Common myeloid progenitor, CD34-positive (primary cell): ENCODE measurements around the gene WWOX.

Source experiments
- CTCF ChIA-PET: fragments of 350-600 bp; sonication (Branson Sonifier 250); formaldehyde crosslinking; loops from one replicate; lab custom pipeline; 2021; ENCODE audit warnings: antibody characterized with exemption; lab: Charles Lee
- POLR2A ChIA-PET: fragments of 350-600 bp; sonication (Branson Sonifier 250); formaldehyde crosslinking; loops from one replicate; lab custom pipeline; 2021; ENCODE audit warnings: antibody characterized with exemption; lab: Charles Lee
- DNase-seq, 3 donors: peaks; one replicate each; pipeline versions ENCODE4 v3.0.0 to v3.0.0-alpha.2; 2013
- H3K27ac ChIP-seq, 2 experiments: 1 replicate in 1 of 2; 2 replicates in 1 of 2; pipeline ENCODE4 v1.7.0; 2013; ENCODE audit warnings: inconsistent platforms in 2 of 2, low read length in 2 of 2, mild to moderate bottlenecking in 2 of 2, low read depth in 1 of 2, moderate library complexity in 1 of 2; ENCODE audit not compliant: severe bottlenecking in 2 of 2, insufficient read depth in 1 of 2, poor library complexity in 1 of 2
- H3K27me3 ChIP-seq, 5 experiments: replicated peaks in 2 of 5; 1 replicate in 3 of 5; 2 replicates in 2 of 5; pipeline versions ENCODE4 v1.6.1 to v1.7.0; 2013; ENCODE audit warnings: low read length in 4 of 5, mild to moderate bottlenecking in 2 of 5, moderate library complexity in 2 of 5, inconsistent platforms in 1 of 5; ENCODE audit not compliant: insufficient read depth in 5 of 5, control insufficient read depth in 4 of 5
- H3K36me3 ChIP-seq, 4 experiments: 1 replicate in 2 of 4; 2 replicates in 2 of 4; pipeline versions ENCODE4 v1.6.1 to v1.7.0; 2013; ENCODE audit warnings: low read length in 3 of 4, control low read depth in 1 of 4, mild to moderate bottlenecking in 1 of 4; ENCODE audit not compliant: control insufficient read depth in 4 of 4, insufficient read depth in 4 of 4
- H3K4me1 ChIP-seq, 4 experiments: 1 replicate in 3 of 4; 2 replicates in 1 of 4; pipeline versions ENCODE4 v1.6.1 to v1.7.1; 2013; ENCODE audit warnings: low read length in 3 of 4, mild to moderate bottlenecking in 3 of 4, control low read depth in 1 of 4, inconsistent platforms in 1 of 4, moderate library complexity in 1 of 4; ENCODE audit not compliant: control insufficient read depth in 4 of 4, insufficient read depth in 4 of 4; ENCODE audit errors: control extremely low read depth in 1 of 4
- H3K4me3 ChIP-seq, 7 experiments: 1 replicate in 4 of 7; 2 replicates in 3 of 7; pipeline versions ENCODE4 v1.5.1 to v1.7.0; 2013; ENCODE audit warnings: mild to moderate bottlenecking in 7 of 7, low read length in 6 of 7, moderate library complexity in 6 of 7, inconsistent platforms in 2 of 7, low read depth in 2 of 7, control low read depth in 1 of 7; ENCODE audit not compliant: insufficient read depth in 4 of 7, control insufficient read depth in 1 of 7; ENCODE audit errors: extremely low read depth in 1 of 7
- H3K9me3 ChIP-seq, 5 experiments: 1 replicate in 4 of 5; 2 replicates in 1 of 5; pipeline versions ENCODE4 v1.6.1 to v1.7.1; 2013; ENCODE audit warnings: low read length in 4 of 5, mild to moderate bottlenecking in 2 of 5, inconsistent platforms in 1 of 5, low read depth in 1 of 5, moderate library complexity in 1 of 5; ENCODE audit not compliant: control insufficient read depth in 4 of 5, insufficient read depth in 2 of 5; ENCODE audit errors: control extremely low read depth in 1 of 5
- WGBS: methylation state at CpG from one replicate; pipeline ENCODE4 v1.1.5; 2013; ENCODE audit not compliant: insufficient coverage; 5-methylcytosine and 5-hydroxymethylcytosine counted together

WWOX gene

DNA sequence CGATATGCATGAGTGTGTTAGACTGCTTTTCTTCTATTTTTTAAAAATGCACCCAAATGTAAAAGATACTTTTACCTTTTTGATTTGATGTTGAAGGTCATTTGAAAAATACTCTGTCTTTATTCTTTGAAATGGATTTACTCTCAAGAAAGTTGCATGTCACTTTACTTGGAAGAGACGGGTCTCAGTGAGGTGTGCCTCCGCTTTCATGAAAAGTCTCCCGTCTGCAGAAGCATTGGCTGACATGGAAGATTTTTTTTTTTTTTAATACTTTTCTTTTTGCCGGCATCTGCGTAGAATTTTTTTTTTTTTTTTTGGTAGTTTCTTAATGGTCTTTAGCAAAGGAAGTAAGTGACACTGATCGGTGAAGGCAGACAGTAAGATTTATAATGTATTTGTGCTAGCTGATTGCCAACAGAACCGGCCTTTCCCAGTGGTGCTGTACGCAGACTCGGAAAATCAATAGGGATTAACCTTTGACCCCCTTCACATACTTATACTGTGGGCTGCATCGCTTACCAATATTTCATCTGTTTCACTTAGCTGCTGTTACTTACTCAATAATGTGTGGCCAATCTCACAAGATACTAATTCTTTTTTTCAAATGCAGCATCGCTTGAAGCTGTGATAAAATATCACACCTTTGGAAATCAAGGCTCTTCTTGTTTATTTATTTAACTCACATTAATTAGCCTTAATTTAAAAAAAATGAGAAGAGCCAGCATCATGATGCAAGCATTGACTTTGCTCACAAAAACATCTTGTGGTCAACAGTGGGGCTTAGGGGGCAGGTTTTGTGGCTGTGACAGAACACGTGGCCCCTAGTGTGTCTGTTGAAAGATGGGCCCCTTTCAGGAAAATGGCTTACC, 383.9 kb downstream of the WWOX start:
- POLR2A ChIA-PET: no interaction called here
- CTCF ChIA-PET: no interaction called here

DNA sequence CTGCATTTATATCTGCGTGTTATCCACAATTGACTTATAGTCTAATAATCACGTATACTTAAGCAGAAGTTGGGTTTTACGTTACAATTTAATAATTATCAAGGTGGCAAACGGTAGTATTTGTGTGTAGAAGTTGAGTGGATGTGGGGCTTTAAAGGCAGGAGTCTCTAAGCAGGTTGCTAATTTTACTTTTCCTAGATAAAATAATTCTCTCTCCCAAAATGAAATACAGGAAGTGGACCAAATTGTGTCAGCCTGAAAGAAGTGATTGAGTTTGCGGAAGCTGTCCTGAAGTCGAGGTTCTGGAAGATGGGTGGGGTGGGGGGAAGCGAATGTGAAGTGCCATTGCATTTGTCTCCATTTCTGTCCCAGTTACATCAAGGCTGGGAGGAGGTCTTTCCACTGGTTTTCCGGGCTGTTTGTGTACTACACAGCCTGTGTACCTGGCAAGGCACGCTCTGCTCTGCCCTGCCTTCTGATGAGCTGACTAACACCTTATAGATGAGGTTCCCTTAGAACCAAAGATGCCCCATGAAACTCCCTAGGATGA, 385.1 kb downstream of the WWOX start:
- 100% methylated on average over 4 of the region's 9 CpGs for WGBS
- no peaks in the 10 kb centered on the region for H3K4me1 ChIP-seq
- no peak overlapping the region for H3K4me3 ChIP-seq
- no peak overlapping the region for H3K27ac ChIP-seq
- CTCF ChIA-PET: no interaction called here
- no peak for DNase-seq
- H3K36me3 ChIP-seq: no peaks in the 10 kb centered on the region
- no peaks in the 10 kb centered on the region for H3K27me3 ChIP-seq
- POLR2A ChIA-PET: interaction anchor here (0.6 kb wide), 1 partner anchor 31 kb away, joined by 3 read pairs; no protein-coding TSS in a partner anchor
- no peaks in the 10 kb centered on the region for H3K9me3 ChIP-seq

More for the DNA sequence above, 383.9 kb downstream of the WWOX start:
- Histone ChIP-seq H3K4me1 (no peaks in the 10 kb centered on the region), H3K4me3 (no peak overlapping the region), H3K36me3 (no peaks in the 10 kb centered on the region), H3K27me3 (no peaks in the 10 kb centered on the region), H3K27ac (no peak overlapping the region), H3K9me3 (no peaks in the 10 kb centered on the region)
- DNase-seq: no peak
- 90% methylated on average over 8 of the region's 13 CpGs for WGBS

DNA sequence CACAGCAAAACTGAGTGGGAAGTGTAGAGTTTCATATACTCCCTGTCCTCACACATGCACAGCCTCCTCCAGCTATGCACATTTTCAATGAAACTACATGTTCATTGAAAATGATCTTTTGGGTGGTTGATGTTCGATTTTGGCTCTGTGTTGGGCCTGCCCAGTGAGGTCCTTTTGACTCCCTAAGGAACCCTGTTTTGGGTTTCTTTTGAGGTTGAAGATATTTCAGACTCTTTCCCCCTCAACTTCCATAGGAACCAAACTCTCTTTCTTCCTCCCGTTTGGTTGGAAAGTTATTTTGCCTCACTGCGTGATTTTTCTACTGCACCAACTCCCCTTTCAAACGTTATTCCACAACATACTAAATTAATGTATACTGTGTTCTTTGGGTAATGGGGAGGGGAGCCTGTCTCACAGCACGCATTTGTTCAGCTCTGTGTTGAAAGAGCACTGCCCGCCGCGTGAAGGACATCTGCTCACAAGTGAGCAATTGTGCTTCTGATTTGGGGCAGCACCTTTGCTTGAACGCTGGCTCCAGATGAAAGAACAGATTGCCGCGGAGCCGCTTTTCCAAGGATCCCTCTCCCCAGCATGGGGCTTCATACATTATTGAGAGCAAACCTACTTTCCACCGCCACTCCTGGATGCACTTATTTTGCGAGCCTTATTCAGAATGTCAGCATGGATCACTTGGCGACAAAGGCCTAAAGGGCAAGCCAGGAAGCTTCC, 385.9 kb downstream of the WWOX start:
- H3K4me1 ChIP-seq: no peaks in the 10 kb centered on the region
- no peak for DNase-seq
- H3K36me3 ChIP-seq: no peaks in the 10 kb centered on the region
- H3K27me3 ChIP-seq: no peaks in the 10 kb centered on the region
- CTCF ChIA-PET: no interaction called here
- H3K27ac ChIP-seq: no peak overlapping the region
- no peaks in the 10 kb centered on the region for H3K9me3 ChIP-seq
- no peak overlapping the region for H3K4me3 ChIP-seq
- POLR2A ChIA-PET: interaction anchor here (0.6 kb wide), 1 partner anchor 32 kb away, joined by 3 read pairs; no protein-coding TSS in a partner anchor
- WGBS: 88% methylated on average over 9 of the region's 15 CpGs

DNA sequence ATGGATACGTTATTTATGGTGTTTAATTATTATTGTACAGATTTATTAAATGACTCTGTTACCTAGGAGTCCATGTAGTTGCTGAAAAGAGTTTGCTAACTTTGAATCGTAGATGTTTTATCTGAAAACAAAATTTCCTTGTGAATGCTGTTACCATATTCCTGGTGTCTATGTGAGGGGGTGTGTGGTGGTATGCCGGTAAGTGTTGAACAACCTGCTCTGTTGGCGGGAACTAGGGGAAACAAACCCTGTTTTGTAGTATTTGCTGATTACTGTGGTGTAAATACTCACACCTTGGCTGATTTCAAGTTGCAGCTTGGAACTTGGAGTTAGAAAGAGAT, 386.4 kb downstream of the WWOX start:
- DNase-seq: no peak
- H3K9me3 ChIP-seq: no peaks in the 10 kb centered on the region
- H3K27ac ChIP-seq: no peak overlapping the region
- ChIA-PET CTCF (no interaction called here), POLR2A (no interaction called here)
- H3K27me3 ChIP-seq: no peaks in the 10 kb centered on the region
- no peak overlapping the region for H3K4me3 ChIP-seq
- WGBS: 100% methylated on average over 1 of the region's 4 CpGs
- no peaks in the 10 kb centered on the region for H3K4me1 ChIP-seq
- H3K36me3 ChIP-seq: no peaks in the 10 kb centered on the region

DNA sequence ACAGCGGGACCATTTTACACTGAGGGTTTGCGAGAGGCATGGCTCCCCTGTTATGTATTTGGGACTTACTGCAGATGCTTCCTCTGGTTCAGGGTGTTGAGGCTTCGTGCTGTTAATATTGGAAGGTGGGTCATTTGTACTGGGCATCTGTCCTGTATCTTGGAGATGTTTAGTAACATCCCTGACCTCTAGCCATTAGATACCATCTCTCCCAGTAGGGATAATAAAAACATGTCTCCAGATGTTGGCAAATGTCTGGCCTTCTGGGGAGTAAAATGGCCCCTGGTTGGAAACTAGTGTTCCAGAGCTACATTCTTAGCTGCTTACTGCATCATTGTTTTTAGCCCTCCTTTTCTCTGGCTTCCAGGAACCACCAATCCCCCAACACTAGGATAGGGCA, 388.0 kb downstream of the WWOX start:
- Histone ChIP-seq H3K27me3 (no peaks in the 10 kb centered on the region), H3K36me3 (no peaks in the 10 kb centered on the region), H3K27ac (no peak overlapping the region), H3K4me3 (no peak overlapping the region), H3K4me1 (no peaks in the 10 kb centered on the region), H3K9me3 (no peaks in the 10 kb centered on the region)
- 100% methylated on average over 1 of the region's 3 CpGs for WGBS
- ChIA-PET CTCF (interaction anchor here (1.5 kb wide), 1 partner anchor 15 kb away, joined by 3 read pairs; no protein-coding TSS in a partner anchor), POLR2A (no interaction called here)
- DNase-seq: no peak

DNA sequence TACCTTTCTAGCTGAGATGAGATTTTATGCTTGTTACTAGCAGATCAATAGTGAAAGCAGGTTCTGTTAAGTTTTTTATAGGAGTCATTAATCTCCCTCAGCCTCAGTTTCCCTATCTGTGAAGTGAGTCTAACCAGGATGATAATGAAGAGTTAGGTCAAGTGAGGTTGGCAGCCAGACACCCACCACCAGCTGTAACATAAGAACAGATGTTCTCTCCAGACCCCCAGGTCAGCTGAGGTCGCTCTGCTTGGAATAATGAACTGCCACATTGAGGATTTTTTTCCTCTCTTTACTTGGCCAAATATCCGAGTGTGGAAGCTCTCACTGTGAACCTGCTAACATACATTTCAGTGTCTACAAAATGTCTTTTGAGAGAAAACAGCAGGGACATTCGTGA, 389.6 kb downstream of the WWOX start:
- ChIA-PET POLR2A (no interaction called here), CTCF (no interaction called here)

DNA sequence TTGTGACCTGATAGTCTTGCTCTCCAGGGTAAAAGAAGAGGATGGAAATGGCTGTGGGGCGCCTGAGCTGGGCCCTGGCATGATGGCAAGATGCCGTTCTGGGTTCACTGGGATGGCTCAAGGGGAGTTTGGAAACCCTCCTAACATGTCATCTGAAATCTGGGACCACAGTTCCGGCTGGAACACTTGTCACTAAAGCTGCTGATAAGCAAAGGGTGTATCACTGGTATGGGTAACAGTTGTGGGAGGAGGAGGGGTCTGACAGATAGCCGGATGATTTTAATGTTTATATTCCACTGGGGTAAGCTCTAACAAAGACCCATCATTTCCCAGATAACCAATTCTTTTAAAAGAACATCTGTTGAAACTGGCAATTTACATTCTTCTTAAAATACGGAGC, 390.2 kb downstream of the WWOX start:
- no peaks in the 10 kb centered on the region for H3K36me3 ChIP-seq
- no peaks in the 10 kb centered on the region for H3K9me3 ChIP-seq
- H3K27ac ChIP-seq: no peak overlapping the region
- DNase-seq: no peak
- H3K27me3 ChIP-seq: no peaks in the 10 kb centered on the region
- CTCF ChIA-PET: interaction anchor here (1.2 kb wide), 1 partner anchor 15 kb away, joined by 4 read pairs; no protein-coding TSS in a partner anchor
- WGBS: 100% methylated on average over 2 of the region's 5 CpGs
- no peak overlapping the region for H3K4me3 ChIP-seq
- POLR2A ChIA-PET: no interaction called here
- no peaks in the 10 kb centered on the region for H3K4me1 ChIP-seq

More for the DNA sequence above, 389.6 kb downstream of the WWOX start:
- no peak overlapping the region for H3K4me3 ChIP-seq
- 81% methylated on average over 3 of the region's 3 CpGs for WGBS
- no peak overlapping the region for H3K27ac ChIP-seq
- no peaks in the 10 kb centered on the region for H3K27me3 ChIP-seq
- no peaks in the 10 kb centered on the region for H3K4me1 ChIP-seq
- DNase-seq: no peak
- no peaks in the 10 kb centered on the region for H3K9me3 ChIP-seq
- H3K36me3 ChIP-seq: no peaks in the 10 kb centered on the region
